Progenitor cell of endocrine pancreas (in vitro differentiated cells): Measurements from ENCODE around the gene JMJD6. TPM values are rescaled to one million over a fixed set of nuclear protein-coding genes. Genes with fewer than 3 reads are reported as not detected.

ENCODE experiments used
- DNase-seq: peaks from one replicate; pipeline ENCODE4 v3.0.0; 2021; ENCODE audit warnings: low spot score; ENCODE audit not compliant: unreplicated experiment
- H3K27ac Mint-ChIP-seq: 2 replicates; pipeline ENCODE4 v1.8.0; 2021; ENCODE audit warnings: mild to moderate bottlenecking, moderate library complexity, mixed read lengths
- H3K27me3 Mint-ChIP-seq: 2 replicates; pipeline ENCODE4 v1.8.0; 2021; ENCODE audit warnings: mixed read lengths
- H3K36me3 Mint-ChIP-seq: 2 replicates; pipeline ENCODE4 v1.8.0; 2022; ENCODE audit warnings: mixed read lengths; ENCODE audit not compliant: insufficient read depth
- H3K4me1 Mint-ChIP-seq: 2 replicates; pipeline ENCODE4 v1.8.0; 2021; ENCODE audit warnings: low read depth, mixed read lengths
- H3K4me3 Mint-ChIP-seq: 2 replicates; pipeline ENCODE4 v1.8.0; 2021; ENCODE audit warnings: low read depth, mild to moderate bottlenecking, moderate library complexity, mixed read lengths
- H3K9me3 Mint-ChIP-seq: 2 replicates; pipeline ENCODE4 v1.8.0; 2021; ENCODE audit warnings: low read depth, mixed read lengths
- CTCF ChIP-seq: fragments of 200-600 bp; sonication (generic); IDR thresholded peaks from one replicate; pipeline ENCODE4 v1.5.0; 2021; ENCODE audit warnings: antibody characterized with exemption, mild to moderate bottlenecking; ENCODE audit not compliant: unreplicated experiment
- total RNA-seq: library from RNA; stranded (reverse); gene quantifications from 2 replicates; pipeline ENCODE4 v1.2.1, GENCODE V29; 2021

The JMJD6 gene
- total RNA-seq, 1 donor from 2014 or later, result 25.6 TPM

- DNase-seq, result no peak
- Mint-ChIP-seq H3K4me3 (no peak overlapping the region), H3K27ac (no peak overlapping the region), H3K9me3 (no peaks in the 10 kb centered on the region), H3K36me3 (peaks cover 10% of the 10 kb centered on the region), H3K27me3 (no peaks in the 10 kb centered on the region), H3K4me1 (peaks cover 11% of the 10 kb centered on the region)
- no peak for TF ChIP-seq CTCF
Observed at GRCh38 chr17:76685366-76685765, 41.0 kb downstream of the JMJD6 start.

- Mint-ChIP-seq H3K36me3 (peaks cover 10% of the 10 kb centered on the region), H3K27me3 (no peaks in the 10 kb centered on the region), H3K27ac (no peak overlapping the region), H3K9me3 (no peaks in the 10 kb centered on the region), H3K4me1 (peaks cover 11% of the 10 kb centered on the region), H3K4me3 (no peak overlapping the region)
- DNase-seq, result no peak
- no peak for TF ChIP-seq CTCF
Observed at GRCh38 chr17:76684756-76685155, 41.6 kb downstream of the JMJD6 start.

- no peaks in the 10 kb centered on the region for H3K27me3 Mint-ChIP-seq
- no peak overlapping the region for H3K4me3 Mint-ChIP-seq
- no peaks in the 10 kb centered on the region for H3K9me3 Mint-ChIP-seq
- DNase-seq, result no peak
- peaks cover 11% of the 10 kb centered on the region for H3K4me1 Mint-ChIP-seq
- no peak overlapping the region for H3K27ac Mint-ChIP-seq
- TF ChIP-seq CTCF, result no peak
- H3K36me3 Mint-ChIP-seq, result peaks cover 10% of the 10 kb centered on the region
Observed at GRCh38 chr17:76683921-76684745, 42.3 kb downstream of the JMJD6 start.

- no peak overlapping the region for H3K4me3 Mint-ChIP-seq
- no peak for DNase-seq
- TF ChIP-seq CTCF, result no peak
- no peaks in the 10 kb centered on the region for H3K27me3 Mint-ChIP-seq
- no peak overlapping the region for H3K27ac Mint-ChIP-seq
- H3K4me1 Mint-ChIP-seq, result peaks cover 7% of the 10 kb centered on the region
- H3K36me3 Mint-ChIP-seq, result peaks cover 6% of the 10 kb centered on the region
- H3K9me3 Mint-ChIP-seq, result no peaks in the 10 kb centered on the region
Observed at GRCh38 chr17:76683011-76683755, 43.2 kb downstream of the JMJD6 start.

- H3K36me3 Mint-ChIP-seq, result peaks cover 6% of the 10 kb centered on the region
- no peak overlapping the region for H3K4me3 Mint-ChIP-seq
- no peak for TF ChIP-seq CTCF
- no peaks in the 10 kb centered on the region for H3K27me3 Mint-ChIP-seq
- DNase-seq, result no peak
- peaks cover 4% of the 10 kb centered on the region for H3K4me1 Mint-ChIP-seq
- no peak overlapping the region for H3K27ac Mint-ChIP-seq
- no peaks in the 10 kb centered on the region for H3K9me3 Mint-ChIP-seq
Observed at GRCh38 chr17:76682296-76682695, 44.1 kb downstream of the JMJD6 start.
